OCI-LY7 (cell line): ENCODE data around the gene ST3GAL3.

ENCODE experiments used
- EZH2phosphoT487 ChIP-seq: fragments of 200-600 bp; sonication (generic); IDR thresholded peaks from 2 replicates; pipeline ENCODE4 v1.6.1; 2018; ENCODE audit warnings: low read depth, borderline replicate concordance, mild to moderate bottlenecking, mixed run types, antibody characterized with exemption, low read length, moderate library complexity, mixed read lengths
- TF ChIP-seq, protein P1 (sequence below): fragments of 200-600 bp; sonication (generic); conservative IDR thresholded peaks from 2 replicates; pipeline ENCODE4 v1.5.1; 2014; ENCODE audit warnings: mild to moderate bottlenecking, antibody characterized with exemption, low read length, moderate library complexity, mixed read lengths

DNA sequence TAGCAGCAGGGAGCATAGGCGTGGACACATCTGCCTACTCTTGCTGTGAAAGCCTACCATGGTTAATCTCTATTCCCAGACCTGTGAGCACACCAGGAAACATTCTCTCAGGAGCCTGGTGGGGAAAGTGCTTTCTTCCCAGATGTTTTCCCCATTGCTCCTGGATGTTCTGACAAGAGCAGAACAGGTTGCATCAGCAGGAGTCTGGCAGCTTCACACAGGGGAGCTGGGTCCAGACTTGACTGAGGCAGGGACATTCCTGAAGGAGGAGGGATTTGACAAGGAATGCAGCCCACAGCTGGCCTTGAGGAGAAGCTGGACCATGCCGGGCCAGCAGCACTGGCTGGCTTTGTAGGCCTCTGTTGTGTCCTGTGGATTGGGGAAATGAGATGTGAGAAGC, 205.3 kb downstream of the ST3GAL3 start:
- TF ChIP-seq, protein P1, sequence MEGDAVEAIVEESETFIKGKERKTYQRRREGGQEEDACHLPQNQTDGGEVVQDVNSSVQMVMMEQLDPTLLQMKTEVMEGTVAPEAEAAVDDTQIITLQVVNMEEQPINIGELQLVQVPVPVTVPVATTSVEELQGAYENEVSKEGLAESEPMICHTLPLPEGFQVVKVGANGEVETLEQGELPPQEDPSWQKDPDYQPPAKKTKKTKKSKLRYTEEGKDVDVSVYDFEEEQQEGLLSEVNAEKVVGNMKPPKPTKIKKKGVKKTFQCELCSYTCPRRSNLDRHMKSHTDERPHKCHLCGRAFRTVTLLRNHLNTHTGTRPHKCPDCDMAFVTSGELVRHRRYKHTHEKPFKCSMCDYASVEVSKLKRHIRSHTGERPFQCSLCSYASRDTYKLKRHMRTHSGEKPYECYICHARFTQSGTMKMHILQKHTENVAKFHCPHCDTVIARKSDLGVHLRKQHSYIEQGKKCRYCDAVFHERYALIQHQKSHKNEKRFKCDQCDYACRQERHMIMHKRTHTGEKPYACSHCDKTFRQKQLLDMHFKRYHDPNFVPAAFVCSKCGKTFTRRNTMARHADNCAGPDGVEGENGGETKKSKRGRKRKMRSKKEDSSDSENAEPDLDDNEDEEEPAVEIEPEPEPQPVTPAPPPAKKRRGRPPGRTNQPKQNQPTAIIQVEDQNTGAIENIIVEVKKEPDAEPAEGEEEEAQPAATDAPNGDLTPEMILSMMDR: no peak
- TF ChIP-seq EZH2phosphoT487: no peak
